Iris pigment epithelial cell (primary cell): ENCODE measurements around the gene GFOD2.

ENCODE experiments used
- DNase-seq: peaks from one replicate; pipeline ENCODE4 v3.0.0-alpha.2; 2011; ENCODE audit warnings: low read depth

GFOD2 gene

GRCh38 chr16:67733734-67734470, 14.8 kb upstream of the GFOD2 start:
- DNase-seq = no peak

DNA sequence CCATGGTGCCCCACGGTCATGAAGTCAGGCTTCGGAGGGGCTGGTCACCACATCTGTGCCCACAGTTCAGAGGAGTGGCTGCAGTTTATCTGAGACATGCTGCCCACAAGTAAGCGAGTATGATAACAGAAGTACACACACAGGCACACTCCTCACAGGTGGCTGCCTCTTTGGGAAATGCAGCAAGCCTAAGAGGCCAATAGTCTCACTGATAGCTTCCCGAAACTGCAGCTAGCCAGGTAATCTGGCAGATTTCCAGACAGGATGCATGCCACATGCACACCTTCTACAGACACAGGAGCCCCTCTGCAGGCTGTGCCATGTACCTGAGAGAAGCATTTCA, 12.6 kb upstream of the GFOD2 start:
- no peak for DNase-seq

DNA sequence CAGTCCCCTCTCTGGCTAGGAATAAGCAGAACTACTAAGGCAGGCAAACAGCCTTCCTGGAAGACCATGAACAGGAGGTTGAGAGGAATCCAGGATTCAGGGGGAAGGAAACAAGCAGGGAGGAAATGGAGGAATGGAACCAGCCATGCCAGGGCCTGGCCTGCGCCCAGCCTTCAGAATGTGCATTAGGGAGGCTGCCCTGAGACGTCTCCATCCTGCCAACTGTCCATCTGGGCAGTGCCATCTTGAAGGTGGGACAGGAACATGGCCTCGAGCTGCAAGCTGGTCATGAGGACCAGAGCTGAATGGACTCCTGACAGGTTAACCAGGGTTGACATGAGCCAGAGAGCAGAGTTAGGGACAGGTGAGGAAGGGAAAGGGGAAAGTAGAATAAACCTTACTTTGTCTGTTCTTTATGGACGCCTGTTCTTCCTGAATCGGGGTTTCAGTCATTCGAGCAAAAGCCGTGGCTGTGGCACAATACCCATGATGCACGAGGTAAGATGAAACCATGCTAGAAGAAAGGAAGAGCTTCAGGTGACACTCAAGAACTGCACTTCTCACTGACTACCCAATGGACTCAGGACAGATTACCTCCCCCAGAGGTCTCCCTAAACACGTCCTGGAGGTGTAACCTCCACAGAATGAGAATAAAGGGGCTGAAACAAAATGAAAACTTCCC, 12.1 kb upstream of the GFOD2 start:
- no peak for DNase-seq

DNA sequence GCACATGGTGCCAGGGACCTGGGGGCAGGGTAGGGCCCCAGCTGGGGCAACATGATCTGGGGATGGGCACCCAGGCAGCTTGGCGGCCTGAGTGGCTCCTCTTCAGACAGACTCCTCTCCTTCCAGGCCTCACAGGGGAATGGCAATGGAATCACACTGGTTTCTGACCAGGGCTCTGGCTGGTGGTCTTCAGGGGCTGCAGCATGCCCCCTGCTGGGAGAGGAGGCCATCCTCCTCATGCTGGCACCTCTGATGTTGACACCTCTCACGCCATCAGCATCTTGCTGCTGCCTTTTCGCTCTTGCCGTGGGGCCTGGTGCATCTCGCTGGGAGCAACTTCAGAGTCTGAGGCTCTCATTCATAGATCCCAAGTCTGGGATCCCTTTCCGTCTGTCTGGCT, 11.2 kb upstream of the GFOD2 start:
- no peak for DNase-seq

DNA sequence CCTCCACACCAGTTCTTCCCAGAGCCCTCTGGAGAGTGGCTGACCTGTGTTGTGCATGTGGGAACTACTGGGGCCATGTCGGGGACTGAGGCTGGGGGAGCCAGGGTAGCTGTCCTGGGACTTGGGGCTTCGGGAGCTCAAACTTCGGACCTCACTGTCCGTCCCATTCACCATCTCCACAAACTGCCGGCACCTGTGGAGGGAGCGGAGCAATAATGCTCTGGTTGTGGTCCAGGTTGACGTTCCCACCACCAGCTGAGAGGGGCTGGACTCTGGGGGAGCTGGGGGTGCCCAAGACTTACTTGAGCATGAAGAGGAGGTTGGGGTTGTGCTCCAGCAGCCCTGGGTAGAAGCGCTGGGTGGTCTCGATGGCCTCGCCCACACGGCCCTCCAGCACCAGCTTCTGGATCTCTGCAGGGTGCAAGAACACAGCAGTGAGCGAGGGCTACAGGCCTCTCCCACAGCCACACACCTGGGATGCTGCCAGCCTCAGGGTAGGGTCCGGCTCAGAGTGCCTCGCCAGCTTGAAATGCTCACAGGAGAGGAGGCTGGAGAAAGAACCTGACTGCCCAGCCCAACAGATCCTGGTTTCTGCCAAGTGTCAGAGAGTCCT, 10.6 kb upstream of the GFOD2 start:
- no peak for DNase-seq

GRCh38 chr16:67727521-67728485, 8.7 kb upstream of the GFOD2 start:
- DNase-seq = no peak

DNA sequence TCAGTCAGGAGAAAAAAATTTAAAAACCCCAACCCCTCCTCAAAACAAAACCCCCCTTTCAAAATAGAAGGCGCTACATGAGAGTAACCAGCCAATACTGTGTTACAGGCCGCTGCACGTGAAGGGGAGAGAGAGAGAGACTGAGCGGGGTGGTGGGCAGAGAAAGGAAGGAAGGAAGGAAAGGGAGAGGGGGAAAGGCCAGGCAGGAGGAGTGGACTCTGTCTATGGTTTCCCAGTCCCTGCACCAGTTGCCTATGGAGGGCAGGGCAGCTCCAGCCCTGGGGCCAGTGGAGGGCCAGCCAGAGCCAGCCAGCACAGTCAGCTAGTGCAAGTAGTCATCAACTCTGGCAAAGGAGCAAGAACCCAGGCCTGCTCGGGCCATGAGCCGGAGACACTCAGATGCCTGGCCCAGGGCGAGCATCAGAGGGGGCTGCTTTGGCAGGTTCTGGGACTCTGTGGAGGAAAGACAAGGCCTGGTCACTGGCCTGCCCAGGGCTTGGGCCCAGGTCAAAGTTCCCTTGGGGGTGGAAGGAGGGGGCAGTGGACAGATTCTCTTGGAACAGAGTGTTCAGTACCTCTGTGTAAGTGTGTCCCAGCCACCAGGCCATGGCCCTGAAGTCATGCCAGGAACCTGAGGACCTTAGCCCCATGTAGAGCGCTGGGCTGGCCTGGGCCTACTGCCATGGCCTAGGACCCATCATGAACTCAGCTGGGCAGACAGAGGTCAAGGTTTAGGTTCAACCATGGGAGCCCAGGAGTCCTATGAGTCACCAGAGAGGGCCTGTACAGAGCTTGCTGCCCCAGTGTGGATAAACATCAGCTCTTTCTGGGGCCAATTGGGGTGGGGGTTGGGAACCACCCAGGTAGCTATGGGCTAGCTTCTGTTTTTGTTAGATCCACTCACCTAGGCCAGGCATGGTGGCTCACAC, 7.3 kb upstream of the GFOD2 start:
- no peak for DNase-seq

DNA sequence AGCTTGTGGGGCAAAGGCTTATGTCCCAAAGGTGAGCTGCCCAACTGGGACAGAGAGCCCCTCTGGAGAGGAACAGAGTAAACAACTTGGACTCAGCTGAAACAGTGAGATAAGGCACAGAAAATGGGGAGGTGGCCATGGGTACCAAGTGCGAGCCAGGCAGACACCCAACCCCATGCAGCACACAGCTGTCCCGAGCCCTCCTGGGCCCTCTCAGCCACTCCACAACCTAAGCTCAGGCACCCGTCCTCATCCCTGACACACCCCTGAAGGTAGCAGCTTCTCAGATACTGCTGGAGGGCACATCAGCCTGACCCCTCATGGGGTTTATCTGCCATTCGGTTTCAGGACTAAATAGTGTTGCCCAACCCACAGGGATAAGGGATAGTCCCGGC, 4.8 kb upstream of the GFOD2 start:
- no peak for DNase-seq

DNA sequence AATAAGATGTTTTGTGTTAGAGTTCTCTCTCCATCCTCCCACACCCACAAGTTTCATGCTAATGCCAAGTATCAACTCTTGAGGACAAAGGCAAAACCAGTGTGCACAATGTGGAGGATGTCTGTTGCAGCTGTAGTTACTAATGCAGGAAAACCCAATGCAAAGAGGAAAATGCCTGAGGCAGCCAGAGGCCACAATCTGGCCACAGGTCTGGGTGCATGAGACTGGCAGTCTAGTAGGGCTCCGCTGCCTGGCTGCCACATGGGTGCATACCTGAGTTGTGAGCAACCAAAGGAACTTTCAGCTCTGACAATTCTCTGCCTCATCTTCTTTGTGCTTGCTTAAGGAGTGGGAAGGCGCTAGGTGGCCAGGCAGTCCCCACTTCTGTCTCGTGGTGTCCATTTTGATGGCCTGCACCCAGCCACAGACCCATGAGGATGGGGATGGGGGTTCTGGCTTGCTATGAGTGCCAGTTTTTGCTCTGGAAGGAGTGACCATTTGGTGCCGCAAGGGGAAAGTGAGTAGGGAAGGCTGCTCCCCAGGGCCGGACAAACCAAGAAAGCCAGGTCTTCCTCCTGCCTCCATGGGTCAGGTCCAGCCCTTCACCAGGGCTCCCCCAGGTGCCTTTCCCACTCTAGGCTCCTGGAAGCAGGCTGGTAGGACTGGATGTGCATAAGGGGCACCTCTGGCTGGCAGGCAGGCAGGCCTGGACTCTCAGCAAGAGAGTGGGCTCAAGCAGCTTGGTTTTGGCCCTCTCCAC, 4.2 kb upstream of the GFOD2 start:
- DNase-seq = peak; percentile 62

DNA sequence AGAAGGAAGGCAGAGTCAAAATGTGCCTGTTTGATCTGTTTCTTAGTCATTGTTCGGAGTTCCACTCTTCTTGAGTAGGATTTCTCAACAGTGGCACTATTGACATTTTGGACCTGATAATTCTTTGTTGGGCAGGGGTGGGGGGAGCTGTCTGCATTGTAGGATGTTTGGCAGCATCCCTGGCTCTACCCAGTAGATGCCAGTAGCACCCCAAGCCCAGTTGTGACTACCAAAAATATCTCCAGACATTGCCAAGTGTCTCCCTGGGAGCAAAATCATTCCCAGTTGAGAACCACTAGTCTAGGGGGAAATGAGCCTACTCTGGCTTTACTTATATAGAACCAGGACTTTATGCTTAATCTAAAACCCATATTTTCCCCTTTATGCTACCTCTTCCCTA, 1.1 kb upstream of the GFOD2 start:
- peak; percentile 9 for DNase-seq

- DNase-seq = peak; percentile 70
Observed at GRCh38 chr16:67719778-67720144, 645 bp upstream of the GFOD2 start.

GRCh38 chr16:67718668-67719047, 458 bp downstream of the GFOD2 start:
- peak; percentile 10 for DNase-seq

DNA sequence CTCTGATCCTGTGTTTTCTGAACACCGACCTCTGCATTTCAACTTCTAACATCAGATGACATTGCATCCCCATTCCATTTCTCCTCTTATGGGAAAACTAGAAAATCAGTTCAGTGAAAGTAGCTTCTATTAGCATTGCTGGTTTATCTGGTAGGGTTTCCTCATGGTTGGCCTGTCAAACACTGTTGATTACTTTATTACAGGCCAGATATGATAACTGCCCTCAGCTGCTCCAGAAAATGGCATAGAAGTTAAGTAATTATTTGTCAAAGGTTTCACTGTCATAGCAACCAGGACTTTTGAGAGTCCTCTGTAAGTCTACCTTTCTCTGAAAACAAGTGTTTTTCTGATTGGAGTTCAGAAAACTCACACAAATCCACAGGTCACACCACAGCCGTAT, 3.0 kb downstream of the GFOD2 start:
- DNase-seq = no peak

GRCh38 chr16:67714522-67714921, 4.6 kb downstream of the GFOD2 start:
- no peak for DNase-seq

DNA sequence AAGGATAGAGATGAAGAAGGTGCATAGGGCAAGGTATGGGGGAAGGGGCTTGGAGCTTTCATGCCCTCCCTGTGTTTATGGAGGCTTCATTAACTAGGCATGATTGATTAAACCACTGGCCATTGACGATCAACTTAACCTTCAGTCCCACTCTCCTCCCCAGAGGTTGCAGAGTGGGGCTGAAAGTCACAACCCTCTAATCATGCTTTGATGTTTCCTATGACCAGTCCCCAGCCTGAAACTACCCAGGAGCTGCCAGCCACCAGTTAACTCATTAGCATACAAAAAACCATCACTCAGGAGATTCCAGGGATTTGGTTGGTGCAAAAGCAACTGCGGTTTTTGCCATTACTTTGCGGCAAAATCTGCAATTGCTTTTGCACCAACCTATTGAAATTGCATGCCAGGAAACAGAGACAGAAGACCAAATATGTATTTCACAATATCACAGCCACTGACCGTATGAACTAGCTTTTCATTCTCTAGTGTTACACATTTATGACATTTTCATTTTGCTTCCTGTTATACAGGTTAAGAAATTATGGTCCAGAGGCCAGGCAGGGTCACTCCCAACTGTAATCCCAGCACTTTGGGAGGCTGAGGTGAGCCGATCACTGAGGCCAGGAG, 5.4 kb downstream of the GFOD2 start:
- DNase-seq = no peak

- DNase-seq = no peak
Observed at GRCh38 chr16:67710607-67711006, 8.5 kb downstream of the GFOD2 start.

DNA sequence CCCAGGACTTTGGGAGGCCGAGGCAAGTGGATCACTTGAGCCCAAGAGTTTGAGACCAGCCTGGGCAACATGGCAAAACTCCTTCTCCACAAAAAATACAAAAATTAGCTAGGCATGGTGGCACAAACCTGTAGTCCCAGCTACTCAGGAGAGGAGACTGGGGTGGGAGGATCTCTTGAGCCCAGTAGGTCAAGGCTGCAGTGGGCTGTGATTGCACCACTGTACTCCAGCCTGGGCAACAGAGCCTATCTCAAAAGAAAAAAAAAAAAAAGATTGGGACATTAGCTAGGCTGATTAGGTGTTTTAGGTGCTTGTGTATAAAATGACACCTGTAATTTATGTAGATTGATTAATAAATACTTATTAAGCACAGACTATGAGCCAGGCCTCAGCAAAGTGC, 10.1 kb downstream of the GFOD2 start:
- DNase-seq = no peak

DNA sequence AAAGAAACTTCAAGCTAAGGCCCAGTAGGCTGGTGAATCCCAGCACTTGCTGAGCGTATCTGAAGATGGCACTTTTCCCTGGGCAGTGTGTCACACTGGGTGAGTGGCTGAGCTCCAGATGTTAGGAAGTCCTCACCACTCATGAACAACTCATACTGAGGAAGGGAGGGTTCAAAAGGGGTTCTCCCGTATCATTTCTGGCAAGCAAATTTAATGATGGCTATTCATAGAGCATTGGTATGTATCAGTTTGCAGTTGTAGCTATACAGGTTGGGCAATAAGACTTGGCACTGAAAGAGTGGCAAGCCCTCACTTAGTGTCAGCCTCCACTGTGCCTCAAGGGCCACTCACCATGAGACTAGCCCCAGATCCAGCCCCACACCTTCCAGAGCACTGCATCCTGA, 10.7 kb downstream of the GFOD2 start:
- no peak for DNase-seq

DNA sequence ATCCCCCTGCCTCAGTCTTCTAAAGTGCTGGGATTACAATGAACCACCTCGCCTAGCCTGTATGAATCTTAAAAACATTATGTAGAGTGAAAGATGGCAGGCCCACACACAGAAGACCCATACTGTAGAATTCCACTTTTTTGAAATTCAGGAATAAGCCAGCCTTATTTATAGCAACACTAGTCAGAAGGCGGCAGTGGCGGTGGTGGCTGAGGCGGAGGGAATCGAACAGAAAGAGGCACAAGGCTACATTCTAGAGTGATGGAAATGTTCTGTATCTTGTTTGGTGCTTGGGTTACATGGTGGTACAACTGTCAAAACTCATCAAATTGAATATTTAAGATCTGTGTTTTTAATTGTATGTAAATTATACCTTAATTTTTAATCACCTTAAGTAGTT, 11.3 kb downstream of the GFOD2 start:
- no peak for DNase-seq

- no peak for DNase-seq
Observed at GRCh38 chr16:67707210-67707609, 11.9 kb downstream of the GFOD2 start.
